Measurements from ENCODE around the gene INPP4A. TPM values are rescaled to one million over a fixed set of nuclear protein-coding genes. Genes with fewer than 3 reads are reported as not detected.

INPP4A gene
- polyA plus RNA-seq, 2 of the 4 experiments (the other 2 are of a cell fraction) = 9.4 to 16.0 TPM

GRCh38 chr2:98558852-98559530 is 114.3 kb downstream of the INPP4A start:
- 94% methylated on average over 16 of the region's 16 CpGs for WGBS (ENCODE audit: missing lambda C conversion rate)
- no peak for DNase-seq (ENCODE audit: low read depth in 1 of 2, low spot score in 1 of 2)
- H3K9me3 ChIP-seq = no peaks in the 10 kb centered on the region
- H3K4me2 ChIP-seq = no peak overlapping the region
- ATAC-seq = no peak
- H3K27ac ChIP-seq = no peak overlapping the region
- H3K4me1 ChIP-seq = 0 out of 3 replicates have a peak, but pooled peaks cover 3% of the 10 kb centered on the region
- POLR2A ChIA-PET = no interaction called here
- CTCF ChIA-PET = interaction anchor here (1.0 to 3.3 kb wide), 4 partner anchors 8 to 146 kb away, joined by 3 to 17 read pairs (median 8); no protein-coding TSS in a partner anchor
- TF ChIP-seq EHF (CRISPR knock-in tag; IDR thresholded peaks at IDR 0.05) = no peak
- FAIRE-seq = no peak
- no peak overlapping the region for H3K4me3 ChIP-seq

- no peaks in the 10 kb centered on the region for H3K9me3 ChIP-seq
- no peak for ATAC-seq
- 0 out of 3 replicates have a peak, but pooled peaks cover 3% of the 10 kb centered on the region for H3K4me1 ChIP-seq
- POLR2A ChIA-PET = no interaction called here
- TF ChIP-seq, protein P1, sequence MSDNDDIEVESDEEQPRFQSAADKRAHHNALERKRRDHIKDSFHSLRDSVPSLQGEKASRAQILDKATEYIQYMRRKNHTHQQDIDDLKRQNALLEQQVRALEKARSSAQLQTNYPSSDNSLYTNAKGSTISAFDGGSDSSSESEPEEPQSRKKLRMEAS (IDR thresholded peaks at IDR 0.05) = no peak
- TF ChIP-seq RAD21 (conservative IDR thresholded peaks at IDR 0.05 in 1 of 2, IDR thresholded peaks at IDR 0.05 in 1 of 2) = no peak
- TF ChIP-seq POLR2A (IDR thresholded peaks at IDR 0.05; ENCODE audit: low read length) = no peak
- TF ChIP-seq, protein P2, sequence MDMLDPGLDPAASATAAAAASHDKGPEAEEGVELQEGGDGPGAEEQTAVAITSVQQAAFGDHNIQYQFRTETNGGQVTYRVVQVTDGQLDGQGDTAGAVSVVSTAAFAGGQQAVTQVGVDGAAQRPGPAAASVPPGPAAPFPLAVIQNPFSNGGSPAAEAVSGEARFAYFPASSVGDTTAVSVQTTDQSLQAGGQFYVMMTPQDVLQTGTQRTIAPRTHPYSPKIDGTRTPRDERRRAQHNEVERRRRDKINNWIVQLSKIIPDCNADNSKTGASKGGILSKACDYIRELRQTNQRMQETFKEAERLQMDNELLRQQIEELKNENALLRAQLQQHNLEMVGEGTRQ (IDR thresholded peaks at IDR 0.05) = no peak
- no peak for TF ChIP-seq CBX8 (IDR thresholded peaks at IDR 0.05)
- TF ChIP-seq FOXS1 (CRISPR knock-in tag; IDR thresholded peaks at IDR 0.05) = no peak
- TF ChIP-seq ELK1 (IDR thresholded peaks at IDR 0.05; ENCODE audit: low read depth, low read length) = no peak
- no peak for TF ChIP-seq JUN (IDR thresholded peaks at IDR 0.05)
- no peak for TF ChIP-seq POLR2AphosphoS2 (conservative IDR thresholded peaks at IDR 0.05; ENCODE audit: low read length)
- no peak for TF ChIP-seq RCOR1 (IDR thresholded peaks at IDR 0.05; ENCODE audit: low read depth, low read length)
- no peak for TF ChIP-seq ZSCAN20 (CRISPR knock-in tag; IDR thresholded peaks at IDR 0.05)
- WGBS (ENCODE audit: missing lambda C conversion rate) = 90% methylated on average over 3 of the region's 3 CpGs
- no peak for FAIRE-seq
- CTCF ChIA-PET = interaction anchor here (1.0 to 2.3 kb wide), 4 partner anchors 8 to 146 kb away, joined by 3 to 11 read pairs (median 8); no protein-coding TSS in a partner anchor
- no peak for DNase-seq (ENCODE audit: low read depth in 1 of 2, low spot score in 1 of 2)
- no peak overlapping the region for H3K4me3 ChIP-seq
- no peak overlapping the region for H3K27ac ChIP-seq
- no peak overlapping the region for H3K4me2 ChIP-seq
Measured at GRCh38 chr2:98559581-98559980, 114.9 kb downstream of the INPP4A start.

GRCh38 chr2:98560256-98560771 is 115.7 kb downstream of the INPP4A start:
- DNase-seq (ENCODE audit: low read depth in 1 of 2, low spot score in 1 of 2) = peak in 1 of 2 experiments; percentile 9
- no peak overlapping the region for H3K4me2 ChIP-seq

More at GRCh38 chr2:98560256-98560771, 115.7 kb downstream of the INPP4A start:
- POLR2A ChIA-PET = no interaction called here
- Histone ChIP-seq H3K27ac (0 out of 6 replicates have a peak overlapping the region, but pooled peaks of 1 of the 2 experiments have one; percentile 39), H3K4me1 (0 out of 3 replicates have a peak, but pooled peaks cover 3% of the 10 kb centered on the region), H3K4me3 (no peak overlapping the region), H3K9me3 (no peaks in the 10 kb centered on the region)
- FAIRE-seq = no peak
- TF ChIP-seq HEYL (CRISPR knock-in tag; IDR thresholded peaks at IDR 0.05) = no peak
- TF ChIP-seq, protein P3, sequence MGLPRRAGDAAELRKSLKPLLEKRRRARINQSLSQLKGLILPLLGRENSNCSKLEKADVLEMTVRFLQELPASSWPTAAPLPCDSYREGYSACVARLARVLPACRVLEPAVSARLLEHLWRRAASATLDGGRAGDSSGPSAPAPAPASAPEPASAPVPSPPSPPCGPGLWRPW (IDR thresholded peaks at IDR 0.05) = no peak
- no peak for TF ChIP-seq CBX2 (IDR thresholded peaks at IDR 0.05; ENCODE audit: borderline replicate concordance, low read depth)
- TF ChIP-seq EP300 (IDR thresholded peaks at IDR 0.05) = no peak
- TF ChIP-seq CHD2 (IDR thresholded peaks at IDR 0.05; ENCODE audit: low read length, partially characterized antibody) = no peak
- no peak for TF ChIP-seq PHF8 (IDR thresholded peaks at IDR 0.05; ENCODE audit: borderline replicate concordance, low read depth)
- TF ChIP-seq ELK1 (IDR thresholded peaks at IDR 0.05; ENCODE audit: low read depth, low read length) = no peak
- TF ChIP-seq, protein P2 (IDR thresholded peaks at IDR 0.05) = no peak
- no peak for TF ChIP-seq RARB (CRISPR knock-in tag; IDR thresholded peaks at IDR 0.05)
- no peak for TF ChIP-seq JUN (IDR thresholded peaks at IDR 0.05)
- TF ChIP-seq KDM5A (IDR thresholded peaks at IDR 0.05) = no peak
- TF ChIP-seq GATA3 (IDR thresholded peaks at IDR 0.05; ENCODE audit: borderline replicate concordance) = no peak
- CTCF ChIA-PET = interaction anchor here (1.6 to 2.3 kb wide), 4 partner anchors 9 to 147 kb away, joined by 3 to 11 read pairs (median 8); no protein-coding TSS in a partner anchor
- 96% methylated on average over 9 of the region's 9 CpGs for WGBS (ENCODE audit: missing lambda C conversion rate)
- ATAC-seq = peak; percentile 52 to 56; a peak in 3 of 6 replicates
